ENCODE data around the gene CFAP44.

DNA sequence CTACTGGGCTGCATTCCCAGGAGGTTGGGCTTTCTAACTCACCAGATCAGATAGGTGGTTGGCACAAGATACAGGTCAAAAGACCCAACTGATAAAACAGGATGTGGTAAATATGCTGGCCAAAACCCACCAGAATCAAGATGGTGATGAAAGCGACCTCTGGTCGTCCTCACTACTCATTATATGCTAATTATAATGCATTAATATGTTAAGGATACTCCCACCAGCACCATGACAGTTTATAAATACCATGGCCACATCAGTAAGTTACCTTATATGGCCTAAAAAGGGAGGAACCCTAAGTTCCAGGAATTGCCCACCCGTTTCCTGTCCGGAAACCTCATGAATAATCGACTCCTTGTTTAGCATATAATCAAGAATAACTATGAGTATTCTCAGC, 31.6 kb downstream of the CFAP44 start:
- TF ChIP-seq POLR2A (IDR thresholded peaks at IDR 0.05; ENCODE audit: low read length) = no peak
- TF ChIP-seq GATA1 (IDR thresholded peaks at IDR 0.05; ENCODE audit: low read depth, low read length) = no peak
